IPS-18c (cell line): ENCODE measurements around the gene RRAS2.
A peak's percentile ranks its signal among the peaks of the same experiment; 100 is the strongest.
"Not testable (repeated sequence)": the region's sequence is repeated elsewhere in the genome, so short reads cannot be mapped to it uniquely, and the experiment has no call there.

Experiments used
- H3K4me3 ChIP-seq: 2 replicates; pipeline ENCODE4 v1.7.0; 2013; ENCODE audit warnings: low read depth, mild to moderate bottlenecking, low read length, moderate library complexity; ENCODE audit not compliant: insufficient read depth
- H3K9me3 ChIP-seq: one replicate; pipeline ENCODE4 v1.6.1; 2013; ENCODE audit warnings: mild to moderate bottlenecking, low read length, moderate library complexity; ENCODE audit not compliant: control insufficient read depth, insufficient read depth

The RRAS2 gene

DNA sequence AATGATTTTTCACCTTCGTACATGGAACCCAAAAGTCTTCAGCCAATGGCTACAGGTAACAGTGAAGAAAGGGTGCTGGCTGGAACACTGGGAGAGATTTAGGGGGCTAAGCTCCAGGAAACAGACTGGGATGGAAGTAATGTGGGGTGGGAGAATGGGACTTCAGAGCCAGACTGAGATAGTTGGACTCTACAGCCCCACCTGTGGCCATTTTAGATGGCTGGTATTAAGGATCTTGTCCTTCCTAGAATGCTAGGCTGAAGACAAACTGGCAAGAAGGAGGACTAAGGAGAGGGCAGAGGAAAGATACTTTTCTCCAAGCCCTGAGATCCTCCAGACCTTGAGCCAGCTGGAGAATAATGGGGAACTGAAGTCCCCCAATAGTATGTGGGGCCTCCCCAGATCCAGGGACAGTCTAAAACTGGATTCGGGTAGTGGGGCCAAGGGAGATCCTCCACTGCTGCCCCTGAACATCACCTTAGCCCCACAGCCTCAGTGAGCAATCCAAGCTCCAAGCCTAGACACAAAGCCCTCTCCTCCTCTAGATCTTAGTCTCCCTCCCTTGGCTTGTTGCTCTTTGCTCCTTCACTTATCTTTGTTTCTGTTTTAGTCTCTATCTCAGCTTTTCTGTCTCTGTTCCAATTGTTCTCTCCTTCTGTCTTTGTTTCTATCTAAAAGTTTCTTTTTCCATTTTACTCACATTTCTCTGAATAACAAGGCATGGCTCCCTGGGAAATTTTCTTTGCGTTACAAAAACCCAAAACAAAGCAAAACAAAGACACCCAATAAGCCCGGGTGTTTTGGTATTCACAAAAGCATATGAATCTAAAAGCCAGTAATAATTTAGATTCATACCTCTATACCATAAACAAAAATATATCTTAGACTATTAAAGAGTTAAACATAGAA is 16.2 kb upstream of the RRAS2 start:
- Histone ChIP-seq H3K4me3 (no peak overlapping the region), H3K9me3 (peaks cover 2% of the 10 kb centered on the region)

DNA sequence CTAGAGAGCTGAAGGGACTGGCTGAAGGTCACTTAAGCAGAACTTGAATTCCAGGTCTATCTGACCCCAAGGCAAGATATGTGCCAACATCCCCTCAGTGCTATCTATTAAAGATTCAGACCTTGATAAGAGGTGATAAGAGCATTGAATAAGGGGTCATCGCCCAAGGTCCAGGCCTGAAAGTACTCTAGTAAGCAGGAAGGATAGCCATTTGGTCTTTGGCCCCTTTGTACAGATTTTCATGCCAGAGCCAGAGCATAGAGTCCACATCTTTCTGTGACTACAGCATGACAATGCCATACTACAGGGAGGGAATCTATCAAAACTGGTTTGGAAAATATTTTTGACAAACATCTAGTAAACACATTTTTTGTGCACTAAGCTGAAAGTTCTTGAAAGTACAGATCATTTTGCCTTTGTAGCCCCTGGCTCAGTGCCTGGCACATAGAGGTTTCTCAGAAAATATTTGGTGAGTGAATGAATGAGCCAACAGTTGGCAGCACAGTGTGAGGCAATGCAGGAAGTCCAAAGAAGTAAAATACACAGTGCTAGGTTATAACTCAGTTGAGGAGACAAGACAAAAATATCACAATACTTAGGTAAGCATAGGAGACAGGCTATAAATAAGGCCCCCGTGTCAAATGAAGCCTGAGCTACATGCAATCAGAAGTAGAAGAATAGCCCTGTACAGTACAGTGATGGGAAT is 15.1 kb upstream of the RRAS2 start:
- H3K4me3 ChIP-seq = no peak overlapping the region
- H3K9me3 ChIP-seq = peaks cover 2% of the 10 kb centered on the region

DNA sequence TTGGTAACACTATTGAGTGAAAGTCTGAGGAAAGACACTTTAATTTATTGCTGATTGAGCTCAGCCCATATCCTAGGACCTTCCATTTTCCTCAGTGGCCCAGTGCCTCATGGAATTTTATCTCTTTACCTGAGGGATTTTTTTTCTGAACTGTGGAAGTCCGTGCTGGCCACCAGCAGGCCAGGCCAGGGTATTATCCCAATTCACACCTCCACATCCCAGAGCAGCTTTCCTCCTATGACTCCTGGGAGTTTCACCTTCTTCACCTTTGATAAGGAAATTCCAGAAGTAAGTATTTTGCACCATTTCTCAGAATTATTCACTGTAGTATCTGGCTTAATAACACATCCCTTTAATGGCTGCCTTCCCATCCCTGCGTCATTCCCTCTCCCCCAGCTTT is 13.0 kb upstream of the RRAS2 start:
- Histone ChIP-seq H3K4me3 (no peak overlapping the region), H3K9me3 (peaks cover 2% of the 10 kb centered on the region)

DNA sequence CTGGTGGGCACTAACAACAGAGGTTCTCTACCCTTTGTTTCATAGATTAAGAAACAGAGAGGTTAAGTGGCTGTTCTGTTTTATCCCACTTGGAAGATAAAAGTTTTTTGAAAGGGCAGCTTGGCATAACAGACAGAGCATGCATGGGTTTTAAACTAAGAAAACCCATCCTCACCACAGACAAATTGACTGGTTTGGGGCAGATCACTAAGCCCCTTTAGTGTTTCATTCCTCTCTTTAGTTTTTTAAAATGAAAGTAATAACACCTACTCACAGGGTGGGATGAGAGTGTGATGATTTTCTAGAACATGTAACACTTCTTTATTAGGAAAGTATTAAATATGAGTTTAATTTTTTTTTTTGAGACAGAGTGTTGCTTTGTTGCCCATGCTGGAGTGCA is 12.3 kb upstream of the RRAS2 start:
- Histone ChIP-seq H3K4me3 (no peak overlapping the region), H3K9me3 (peaks cover 2% of the 10 kb centered on the region)

DNA sequence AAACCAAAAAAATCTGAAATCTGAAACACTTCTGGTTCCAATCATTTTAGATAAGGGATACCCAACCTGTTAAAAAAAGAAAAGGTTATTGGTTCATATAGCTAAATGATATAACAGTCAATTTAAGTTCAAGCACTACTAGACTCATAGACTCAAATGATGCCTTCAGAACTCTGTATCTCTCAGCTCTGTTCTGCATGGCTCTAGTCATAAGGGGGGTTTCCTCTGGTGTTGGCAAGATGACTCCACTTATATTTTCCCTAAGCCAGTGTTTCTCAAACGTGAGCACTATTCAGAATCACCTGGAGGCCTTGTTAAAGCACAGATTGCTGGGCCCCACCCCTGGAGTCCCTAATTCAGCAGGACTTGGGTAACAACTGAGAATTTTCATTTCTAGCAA is 11.5 kb upstream of the RRAS2 start:
- no peak overlapping the region for H3K4me3 ChIP-seq
- H3K9me3 ChIP-seq = peaks cover 2% of the 10 kb centered on the region

- peaks cover 2% of the 10 kb centered on the region for H3K9me3 ChIP-seq
Observed at GRCh38 chr11:14369598-14369997, 10.6 kb upstream of the RRAS2 start.

DNA sequence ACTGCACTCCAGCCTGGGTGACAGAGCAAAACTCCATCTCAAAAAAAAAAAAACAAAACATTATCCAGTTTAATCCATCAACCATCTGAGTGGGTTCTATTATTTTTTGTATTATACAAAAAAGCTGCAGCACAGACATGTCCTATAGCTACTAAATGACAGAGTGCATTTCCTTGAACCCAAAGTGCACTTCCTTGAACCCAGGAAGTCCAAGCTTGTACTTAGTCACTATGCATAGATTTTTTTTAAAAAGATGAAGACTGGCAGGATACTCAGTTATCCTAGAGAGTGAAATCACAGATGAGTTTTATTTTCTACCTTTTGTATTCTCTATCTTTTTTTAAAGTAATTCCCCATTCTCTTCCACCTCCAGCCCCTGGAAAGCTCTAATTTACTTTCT is 8.0 kb upstream of the RRAS2 start:
- Histone ChIP-seq H3K9me3 (no peaks in the 10 kb centered on the region), H3K4me3 (no peak overlapping the region)

More at GRCh38 chr11:14369598-14369997, 10.6 kb upstream of the RRAS2 start:
- no peak overlapping the region for H3K4me3 ChIP-seq

DNA sequence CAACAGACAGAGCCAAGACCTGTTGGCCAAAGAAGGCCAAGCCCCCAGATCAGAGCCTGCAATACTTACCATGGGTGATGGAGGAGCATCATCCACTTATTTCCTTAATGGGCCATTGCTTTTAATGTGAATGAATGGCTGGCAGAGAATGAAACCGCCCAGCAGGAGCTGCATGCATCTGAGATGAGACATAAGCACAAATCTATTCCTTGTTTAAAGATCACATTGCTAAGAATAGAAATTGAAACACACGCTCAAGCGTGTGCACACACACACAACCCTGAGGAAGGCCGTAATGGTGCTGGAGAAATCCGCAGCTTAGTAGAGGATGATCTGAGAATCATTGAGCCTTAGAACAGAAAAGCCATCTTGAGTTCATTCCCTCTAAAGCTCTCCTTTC is 5.3 kb upstream of the RRAS2 start:
- Histone ChIP-seq H3K9me3 (no peaks in the 10 kb centered on the region), H3K4me3 (no peak overlapping the region)

DNA sequence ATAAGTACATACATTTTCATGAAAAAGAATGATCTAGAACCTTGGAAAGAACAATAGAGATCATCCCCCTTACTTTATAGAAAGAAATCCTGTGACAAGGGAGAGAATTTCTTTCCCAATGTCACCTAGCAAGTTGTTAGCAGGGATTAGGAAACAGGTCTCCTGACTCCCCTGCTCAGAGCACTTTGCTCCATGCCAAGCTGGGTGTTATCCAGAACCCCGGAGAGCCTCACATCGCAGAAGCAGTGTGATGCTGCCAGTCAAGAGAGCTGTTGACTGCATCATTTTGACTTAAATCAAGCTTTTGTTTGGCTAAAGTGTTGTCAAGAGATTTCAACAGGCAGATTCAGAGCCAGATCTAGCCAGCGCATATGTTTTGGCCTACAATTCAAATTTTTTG is 3.6 kb upstream of the RRAS2 start:
- Histone ChIP-seq H3K4me3 (no peak overlapping the region), H3K9me3 (no peaks in the 10 kb centered on the region)

DNA sequence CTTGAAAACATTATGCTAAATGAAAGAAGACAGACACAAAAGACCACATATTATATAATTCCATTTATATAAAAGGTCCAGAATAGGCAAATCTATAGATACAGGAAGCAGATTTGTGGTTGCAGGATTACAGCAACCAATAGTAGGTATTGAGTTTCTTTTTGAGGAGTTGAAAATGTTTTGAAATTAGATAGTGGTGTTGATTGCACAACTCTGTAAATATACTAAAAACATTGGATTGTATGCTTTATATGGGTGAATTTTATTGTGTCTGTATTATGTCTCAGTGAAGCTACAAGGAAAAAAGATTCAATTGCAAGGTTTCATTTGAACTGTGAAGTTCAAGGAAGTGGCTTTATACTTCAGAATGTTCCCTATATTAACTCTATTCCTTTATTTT is 3.0 kb upstream of the RRAS2 start:
- no peak overlapping the region for H3K4me3 ChIP-seq
- H3K9me3 ChIP-seq = no peaks in the 10 kb centered on the region

- H3K9me3 ChIP-seq = no peaks in the 10 kb centered on the region
- H3K4me3 ChIP-seq = no peak overlapping the region
Observed at GRCh38 chr11:14360976-14361375, 2.0 kb upstream of the RRAS2 start.

GRCh38 chr11:14359501-14360031 is 583 bp upstream of the RRAS2 start:
- H3K9me3 ChIP-seq = no peaks in the 10 kb centered on the region
- H3K4me3 ChIP-seq = peak overlapping the region; percentile 95; the same call in 1 of the 2 replicates

- Histone ChIP-seq H3K9me3 (no peaks in the 10 kb centered on the region), H3K4me3 (peak overlapping the region; percentile 95)
Observed at GRCh38 chr11:14357881-14358728, 878 bp downstream of the RRAS2 start.

DNA sequence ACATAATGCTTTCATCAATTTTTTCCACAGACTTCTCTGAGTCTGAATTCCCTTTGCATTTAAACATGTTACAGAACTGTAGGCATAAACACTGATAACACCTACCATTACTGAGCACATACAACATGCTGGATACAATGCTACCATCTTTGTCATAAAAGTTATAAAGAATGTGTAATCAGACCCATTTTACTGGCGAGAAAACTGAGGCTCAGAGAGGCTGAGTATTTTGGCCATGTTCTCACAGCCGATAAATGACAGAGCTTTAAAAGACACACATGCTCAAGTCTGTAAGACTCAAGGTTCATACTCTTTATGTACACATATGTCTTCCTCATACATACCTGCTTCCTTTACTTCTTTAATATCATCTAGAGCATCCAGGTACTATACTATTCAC is 2.6 kb downstream of the RRAS2 start:
- Histone ChIP-seq H3K4me3 (no peak overlapping the region), H3K9me3 (no peaks in the 10 kb centered on the region)

- not testable (repeated sequence) for H3K4me3 ChIP-seq, H3K9me3 ChIP-seq
Observed at GRCh38 chr11:14354604-14355003, 4.4 kb downstream of the RRAS2 start.

DNA sequence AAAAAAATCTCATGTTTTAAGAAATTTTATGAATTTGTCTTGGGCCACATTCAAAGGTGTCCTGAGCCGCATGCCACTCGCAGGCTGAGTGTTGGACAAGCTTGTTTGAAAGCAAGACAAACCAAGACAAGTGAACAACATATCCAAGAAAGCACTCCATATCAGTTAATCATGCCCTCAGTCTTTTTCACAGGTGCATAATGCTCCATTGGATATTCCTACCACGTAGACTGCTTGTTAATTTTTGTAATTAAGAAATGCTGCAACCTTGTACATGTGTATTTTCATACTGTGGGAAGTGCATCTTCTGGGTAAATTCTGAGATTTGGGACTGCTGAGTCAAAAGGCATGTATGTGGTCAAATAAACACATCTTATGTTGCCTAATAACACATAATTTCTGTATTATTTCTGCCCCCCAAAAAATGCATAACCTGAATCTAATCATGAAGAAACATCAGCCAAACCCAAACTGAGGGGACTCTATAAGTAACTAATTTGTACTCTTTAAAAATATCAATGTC is 8.2 kb downstream of the RRAS2 start:
- Histone ChIP-seq H3K4me3 (no peak overlapping the region), H3K9me3 (no peaks in the 10 kb centered on the region)

DNA sequence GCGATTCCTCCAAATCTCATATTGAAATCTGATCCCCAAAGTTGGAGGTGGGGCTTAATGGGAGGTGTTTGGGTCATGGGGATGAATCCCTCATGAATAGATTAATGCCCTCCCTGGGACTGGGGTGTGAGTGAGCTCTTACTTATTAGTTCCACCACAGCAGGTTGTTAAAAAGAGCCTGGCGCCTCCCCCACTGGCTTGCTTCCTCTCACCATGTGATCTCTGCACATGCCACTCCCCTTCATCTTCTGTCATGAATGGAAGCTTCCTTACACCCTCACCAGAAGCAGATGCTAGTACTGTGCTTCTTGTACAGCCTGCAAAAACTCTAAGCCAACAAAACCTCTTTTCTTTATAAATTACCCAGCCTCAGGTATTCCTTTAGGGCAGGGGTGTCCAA is 8.8 kb downstream of the RRAS2 start:
- Histone ChIP-seq H3K9me3 (no peaks in the 10 kb centered on the region), H3K4me3 (no peak overlapping the region)
